ENCODE measurements around the gene DIAPH1.

Gene DIAPH1

GRCh38 chr5:141514330-141515133 lies 104.3 kb downstream of the DIAPH1 start (continued):
- TF ChIP-seq INSM2 (tag by site-specific recombination; IDR thresholded peaks at IDR 0.05) (peak; percentile 24; the same call in 1 of the 2 replicates), ZXDB (tag by site-specific recombination; IDR thresholded peaks at IDR 0.05) (no peak), ZNF548 (tag by site-specific recombination; IDR thresholded peaks at IDR 0.05) (no peak), PRDM4 (tag by site-specific recombination; IDR thresholded peaks at IDR 0.05) (no peak), KLF17 (tag by site-specific recombination; IDR thresholded peaks at IDR 0.05) (peak; percentile 73), ZNF140 (tag by site-specific recombination; IDR thresholded peaks at IDR 0.05) (no peak), ZNF692 (tag by site-specific recombination; IDR thresholded peaks at IDR 0.05) (no peak), ZNF571 (tag by site-specific recombination; IDR thresholded peaks at IDR 0.05) (no peak), ZNF221 (tag by site-specific recombination; IDR thresholded peaks at IDR 0.05; ENCODE audit: borderline replicate concordance) (no peak), ZNF600 (tag by site-specific recombination; IDR thresholded peaks at IDR 0.05) (peak; percentile 96), ZNF362 (tag by site-specific recombination; IDR thresholded peaks at IDR 0.05) (0 out of 2 replicates have a peak, but pooled peaks have one; percentile 13), SP7 (tag by site-specific recombination; IDR thresholded peaks at IDR 0.05) (peak; percentile 53; the same call in 1 of the 2 replicates), HIC1 (tag by site-specific recombination; IDR thresholded peaks at IDR 0.05) (0 out of 2 replicates have a peak, but pooled peaks have one; percentile 26), ZNF274 (IDR thresholded peaks at IDR 0.05; ENCODE audit: low read length) (no peak), ZNF274 (tag by site-specific recombination; IDR thresholded peaks at IDR 0.05; ENCODE audit: borderline replicate concordance) (no peak), ZNF664 (tag by site-specific recombination; IDR thresholded peaks at IDR 0.05) (no peak), CTCF (tag by site-specific recombination; IDR thresholded peaks at IDR 0.05) (no peak), ZNF350 (tag by site-specific recombination; IDR thresholded peaks at IDR 0.05) (no peak), ZNF26 (tag by site-specific recombination; IDR thresholded peaks at IDR 0.05) (no peak), ZIC2 (tag by site-specific recombination; IDR thresholded peaks at IDR 0.05) (peak; percentile 78), ZNF776 (tag by site-specific recombination; IDR thresholded peaks at IDR 0.05; ENCODE audit: borderline replicate concordance) (no peak), EGR2 (tag by site-specific recombination; IDR thresholded peaks at IDR 0.05; ENCODE audit: low read depth) (no peak), ZNF558 (tag by site-specific recombination; IDR thresholded peaks at IDR 0.05) (no peak), ZNF211 (tag by site-specific recombination; IDR thresholded peaks at IDR 0.05; ENCODE audit: low read depth) (no peak), ZNF670 (tag by site-specific recombination; IDR thresholded peaks at IDR 0.05; ENCODE audit: low read depth) (no peak), ZNF629 (tag by site-specific recombination; IDR thresholded peaks at IDR 0.05) (peak; percentile 65)
